Suppressor macrophage treated with lipopolysaccharide for 1 hour (primary cell): ENCODE data around the gene ANKRD37.
A peak's percentile ranks its signal among the peaks of the same experiment; 100 is the strongest.

Experiments
- DNase-seq, 3 donors: peaks; one replicate each; pipeline ENCODE4 v3.0.0-alpha.2; 2020 to 2022

ANKRD37 gene

DNA sequence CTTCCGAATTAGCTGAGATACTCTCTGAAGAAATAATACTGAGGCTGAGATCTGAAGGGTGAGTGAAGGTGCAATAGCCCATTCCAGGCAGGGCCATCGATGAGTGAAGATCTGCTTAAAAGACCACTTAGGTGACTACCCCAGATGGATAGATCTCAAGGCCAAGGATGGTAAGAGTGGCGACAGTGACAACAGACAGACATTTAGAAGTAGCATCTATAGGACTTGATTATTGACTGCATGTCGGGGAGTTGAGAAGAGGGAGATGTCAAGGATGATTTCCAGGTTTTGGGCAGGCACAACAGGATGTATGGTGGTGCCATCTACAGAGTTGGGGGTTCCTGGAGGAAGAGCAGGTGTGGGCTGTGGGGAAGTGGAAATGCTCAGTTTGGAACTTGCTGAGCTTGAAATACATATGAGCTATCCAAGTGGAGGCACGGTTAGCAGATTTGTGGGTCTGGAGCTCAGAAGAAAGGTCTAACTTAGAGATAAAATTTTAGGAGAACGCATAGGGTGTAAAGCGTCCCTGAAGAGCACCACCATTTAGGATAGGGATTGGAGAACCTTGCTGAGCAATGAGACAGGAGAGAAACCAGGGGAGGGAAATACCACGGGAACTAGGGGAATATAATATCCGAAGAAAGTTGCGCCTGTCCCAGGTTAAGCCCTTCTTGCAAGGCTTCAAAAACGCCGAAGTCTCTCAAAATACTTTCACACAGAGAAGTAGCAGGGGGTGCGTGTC is 28.4 kb downstream of the ANKRD37 start:
- DNase-seq: peak in 1 of 3 donors; percentile 30

DNA sequence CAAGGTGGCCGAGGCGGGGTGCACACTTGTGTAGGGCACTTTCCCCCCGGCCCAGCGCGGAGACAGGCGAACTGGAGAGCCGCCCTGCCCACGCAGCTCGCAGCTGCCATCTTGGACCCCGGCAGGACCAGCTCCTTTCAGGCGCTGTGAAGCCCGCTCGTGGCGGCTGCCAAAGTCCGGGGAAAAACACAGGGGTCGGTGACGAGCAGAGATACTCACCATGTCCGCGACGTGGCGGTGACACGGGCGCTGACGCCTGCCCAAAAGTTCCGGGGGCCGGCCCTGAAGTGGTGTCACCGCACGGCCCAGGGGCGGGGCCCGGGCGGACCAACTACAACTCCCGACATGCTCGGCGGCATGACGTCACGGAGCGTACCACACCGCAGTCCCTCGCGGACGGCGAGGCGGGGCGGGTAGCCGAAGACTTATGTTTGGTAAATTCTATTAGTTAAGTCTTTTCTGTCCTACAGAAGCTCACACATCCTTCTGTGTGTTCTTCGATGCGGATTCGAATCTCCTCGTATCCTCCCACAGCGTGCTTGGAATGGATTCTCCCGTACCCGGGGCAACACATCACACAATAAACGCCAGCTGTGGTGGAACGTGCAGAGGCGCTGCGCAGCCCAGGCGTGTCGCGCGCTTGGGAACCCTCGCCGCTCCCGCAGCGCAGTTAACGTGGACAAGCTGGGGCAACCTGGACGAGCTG is 29.2 kb downstream of the ANKRD37 start, which contains the start of gene UFSP2:
UFSP2 (minus strand) TSS at position 318 of the 706 bp plus-strand sequence; CDS start at position 222, 96 bp downstream.
- DNase-seq: peak; percentile 92 to 94 (median 94)

DNA sequence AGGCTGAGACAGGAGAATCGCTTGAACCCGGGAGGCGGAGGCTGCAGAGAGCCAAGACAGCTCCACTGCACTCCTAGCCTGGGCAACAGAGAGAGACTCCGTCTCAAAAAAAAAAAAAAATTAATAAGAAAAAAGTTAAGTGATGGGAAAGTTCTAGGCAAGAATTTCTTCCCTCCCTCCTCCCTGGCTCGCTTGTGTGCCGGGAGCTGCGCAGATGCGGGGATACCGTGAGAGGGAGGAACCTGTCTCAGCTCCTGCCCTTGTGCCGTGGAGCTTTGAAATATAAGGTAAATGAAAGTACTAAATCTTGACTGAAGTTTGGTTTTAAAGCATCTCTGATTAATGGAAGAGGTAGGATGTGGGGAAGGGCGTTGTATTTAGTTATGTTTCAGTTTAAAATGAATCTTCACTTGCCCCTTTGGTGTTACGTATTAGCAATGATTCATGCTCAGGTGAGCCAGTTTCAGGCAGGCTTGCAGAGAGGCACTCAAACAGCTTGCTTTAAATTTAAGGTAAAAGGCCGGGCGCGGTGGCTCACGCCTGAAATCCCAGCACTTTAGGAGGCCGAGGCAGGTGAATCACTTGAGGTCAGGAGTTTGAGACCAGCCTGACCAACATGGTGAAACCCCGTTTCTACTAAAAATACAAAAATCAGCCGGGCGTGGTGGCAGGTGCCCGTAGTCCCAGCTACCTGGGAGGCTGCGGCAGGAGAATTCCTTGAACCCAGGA is 30.5 kb downstream of the ANKRD37 start:
- DNase-seq: no peak

- DNase-seq: no peak
Measured at GRCh38 chr4:185429660-185430059, 33.0 kb downstream of the ANKRD37 start.

DNA sequence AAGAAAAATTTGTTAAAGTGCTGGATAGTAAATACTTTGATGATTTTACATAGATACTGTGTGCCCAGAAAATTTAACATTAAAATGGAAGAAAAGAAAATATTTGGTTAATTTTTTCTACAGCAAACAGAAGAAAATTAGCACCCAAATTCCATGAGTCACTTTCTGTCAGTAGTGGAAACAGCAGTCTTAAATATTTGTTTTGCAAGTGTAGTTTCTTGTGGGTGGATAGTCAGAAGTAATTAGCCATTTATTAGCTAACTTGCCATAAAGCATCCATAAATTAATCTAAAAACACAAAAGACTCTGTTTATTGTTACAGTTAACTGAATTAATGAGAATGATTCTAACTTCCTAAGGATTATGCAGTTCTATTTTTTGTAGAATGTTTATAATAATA is 38.8 kb downstream of the ANKRD37 start:
- no peak for DNase-seq

GRCh38 chr4:185437809-185438208 is 41.2 kb downstream of the ANKRD37 start:
- no peak for DNase-seq

DNA sequence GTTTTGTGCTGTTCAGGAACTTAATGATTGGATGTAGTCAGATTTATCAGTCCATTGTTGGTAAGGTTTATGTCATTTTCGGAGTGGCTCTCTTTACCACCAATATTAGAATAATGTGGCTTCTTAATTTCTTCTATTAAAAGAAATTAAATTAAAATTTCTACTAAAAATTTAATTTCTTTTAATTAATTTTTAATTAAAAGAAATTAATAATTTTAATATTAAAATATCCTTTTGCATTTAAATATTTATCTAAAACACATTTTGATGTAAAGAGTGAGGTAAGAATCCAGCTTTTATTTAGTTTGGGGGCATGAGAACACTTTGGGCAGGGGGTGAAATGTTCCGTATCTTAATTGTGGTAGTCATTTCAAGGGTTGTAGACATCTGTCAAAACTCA is 44.8 kb downstream of the ANKRD37 start:
- no peak for DNase-seq

- no peak for DNase-seq
Measured at GRCh38 chr4:185445209-185445608, 48.6 kb downstream of the ANKRD37 start.
